GM19099 (cell line): ENCODE results near the gene NR1H4.

Experiments
- POLR2A ChIP-seq: IDR thresholded peaks from 3 replicates; pipeline ENCODE4 v1.6.1; 2011; ENCODE audit warnings: low read depth; ENCODE audit not compliant: insufficient read length; ENCODE audit errors: extremely low read depth

Gene NR1H4

DNA sequence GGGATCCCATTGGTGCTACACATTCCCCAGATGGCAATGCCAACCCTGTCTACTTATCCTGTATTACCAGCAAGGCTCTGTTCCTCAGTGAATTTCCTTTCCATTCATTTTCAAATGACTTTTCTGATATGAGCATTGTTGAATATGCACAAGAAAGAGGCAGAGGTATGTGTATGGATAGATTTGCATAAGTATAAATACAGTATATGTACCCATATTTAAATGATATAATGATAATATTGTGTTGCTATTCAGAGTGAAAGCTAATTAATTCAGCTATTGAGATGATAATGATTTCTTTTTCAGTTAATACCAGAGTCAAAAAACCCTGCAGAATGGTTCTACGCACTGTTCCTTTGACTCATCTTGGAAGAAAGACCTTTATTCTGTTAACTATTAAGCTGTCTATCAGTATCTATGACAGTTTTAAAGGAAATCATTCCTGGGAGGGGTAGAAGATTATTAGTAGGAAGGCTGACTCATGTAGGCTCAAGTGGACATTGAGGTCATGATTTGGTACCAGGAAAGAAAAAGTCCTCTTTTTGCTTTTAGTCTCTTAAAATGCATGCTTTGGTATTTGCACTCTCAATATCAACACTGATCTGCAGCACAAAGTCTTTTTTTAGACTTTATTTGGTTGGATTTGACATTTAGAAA is 54.9 kb downstream of the NR1H4 start:
- no peak for TF ChIP-seq POLR2A

- TF ChIP-seq POLR2A, result no peak
Measured at GRCh38 chr12:100529756-100530350, 56.2 kb downstream of the NR1H4 start.

DNA sequence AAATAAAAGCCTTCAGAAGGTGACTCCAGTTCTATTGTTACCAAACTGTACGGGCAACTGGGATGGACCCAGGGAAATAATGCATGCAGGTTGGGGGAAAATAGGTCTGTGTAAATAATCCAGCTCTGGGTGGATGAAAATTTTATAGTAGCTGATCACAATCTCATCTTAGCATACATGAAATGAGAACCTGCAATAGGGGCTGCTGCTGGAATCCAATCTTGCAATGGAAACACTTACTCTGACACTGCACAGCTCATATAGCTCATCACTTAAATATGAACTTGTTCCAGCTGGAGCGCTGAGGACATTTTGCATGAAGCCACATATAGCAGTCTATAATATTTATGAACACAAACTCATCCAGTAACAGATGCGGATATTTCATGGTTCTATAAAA is 59.7 kb downstream of the NR1H4 start:
- TF ChIP-seq POLR2A, result no peak

DNA sequence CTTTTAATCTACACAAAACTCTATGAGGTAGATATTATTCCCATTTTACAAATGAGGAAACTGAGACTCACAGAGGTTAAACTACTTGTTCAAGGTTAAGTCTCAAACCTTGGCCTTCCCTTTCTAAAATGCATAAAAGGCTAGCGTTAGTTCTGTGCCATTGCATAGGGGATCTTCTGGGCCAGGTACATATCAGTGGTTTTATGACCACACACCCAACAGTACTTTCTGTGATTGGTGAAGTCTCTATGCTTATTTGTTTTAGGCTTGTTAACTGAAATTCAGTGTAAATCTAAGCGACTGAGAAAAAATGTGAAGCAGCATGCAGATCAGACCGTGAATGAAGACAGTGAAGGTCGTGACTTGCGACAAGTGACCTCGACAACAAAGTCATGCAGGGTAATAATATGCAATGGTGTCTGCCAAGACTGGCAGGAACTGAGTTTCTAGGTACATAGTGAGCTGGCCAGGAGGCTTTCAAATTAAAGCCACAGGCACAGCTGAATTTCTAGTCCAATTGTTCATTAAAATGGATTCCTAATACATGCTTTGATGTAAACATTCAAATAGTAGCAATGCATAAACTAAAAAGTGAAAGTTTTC is 61.1 kb downstream of the NR1H4 start:
- TF ChIP-seq POLR2A, result no peak

DNA sequence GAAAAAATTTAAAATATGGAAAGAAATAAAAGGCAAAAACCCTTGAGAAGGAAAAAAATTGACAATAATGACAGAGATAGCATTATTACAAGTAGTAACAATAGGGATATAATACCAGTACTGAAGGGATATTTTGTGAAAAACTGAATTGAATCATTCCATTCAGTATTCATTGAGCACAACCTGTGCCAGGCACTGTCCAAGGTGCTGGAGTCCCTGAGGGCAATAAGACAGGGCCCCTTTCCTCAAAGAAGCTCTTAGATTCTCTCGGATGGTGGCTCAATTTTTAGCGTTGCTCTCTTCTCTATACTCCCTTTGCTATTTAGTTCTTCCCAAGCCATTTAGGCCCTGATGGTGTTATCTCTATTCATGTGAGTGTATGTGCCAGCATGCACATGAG is 65.5 kb downstream of the NR1H4 start:
- no peak for TF ChIP-seq POLR2A

DNA sequence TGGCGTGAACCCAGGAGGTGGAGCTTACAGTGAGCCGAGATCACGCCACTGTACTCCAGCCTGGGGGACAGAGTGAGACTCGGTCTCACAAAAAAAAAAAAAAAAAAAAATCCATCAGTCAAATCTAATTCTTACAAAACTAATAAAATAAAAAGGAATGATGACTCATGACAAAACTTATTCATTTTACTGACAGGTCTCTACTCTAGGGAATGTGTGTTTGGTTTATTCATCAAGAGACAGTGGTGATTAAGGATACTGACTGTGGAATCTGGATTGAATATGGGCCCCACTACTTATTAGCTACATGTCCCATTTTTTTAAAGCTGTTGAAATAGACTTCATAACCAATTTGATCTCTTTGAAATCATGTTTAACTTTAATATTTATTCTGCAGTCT is 70.5 kb downstream of the NR1H4 start:
- TF ChIP-seq POLR2A, result no peak

DNA sequence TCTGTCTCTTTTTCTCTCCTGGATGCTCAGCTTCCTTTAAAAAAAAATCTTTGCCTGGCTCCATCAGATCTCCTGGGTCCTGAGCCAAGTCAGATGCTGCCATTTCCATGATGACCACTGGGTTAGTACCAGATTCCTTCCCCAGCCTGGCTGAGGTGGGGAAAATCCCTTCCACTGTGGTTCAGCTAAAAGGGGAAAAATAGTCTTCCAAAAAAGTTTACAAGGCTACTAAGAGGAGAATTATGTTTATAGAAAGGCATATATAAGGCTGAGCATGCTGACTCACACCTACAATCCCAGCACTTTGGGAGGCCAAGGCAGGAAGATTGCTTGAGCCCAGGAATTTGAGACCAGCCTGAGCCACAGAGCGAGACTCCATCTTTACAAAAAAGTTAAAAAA is 71.4 kb downstream of the NR1H4 start:
- no peak for TF ChIP-seq POLR2A

DNA sequence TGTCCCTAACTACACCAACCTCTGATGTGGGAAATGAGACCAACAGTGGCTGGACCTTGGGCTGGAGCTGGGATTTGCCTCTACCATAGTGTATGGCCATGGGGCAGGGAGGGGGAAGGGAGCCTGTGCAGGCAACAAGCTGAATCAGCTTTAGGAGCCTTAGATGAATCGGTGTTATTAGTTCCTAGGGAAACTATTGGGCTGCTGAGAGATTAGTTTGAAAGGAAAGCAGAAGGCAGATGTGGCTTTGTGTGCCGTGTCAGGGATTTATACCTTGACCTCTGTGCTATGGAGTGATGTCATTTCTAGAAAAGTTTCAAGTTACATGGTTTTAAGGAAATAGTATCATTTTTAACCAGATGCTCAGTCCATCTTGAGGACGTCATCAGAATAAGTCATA is 80.3 kb downstream of the NR1H4 start:
- TF ChIP-seq POLR2A, result no peak

GRCh38 chr12:100554608-100555077 is 81.0 kb downstream of the NR1H4 start:
- no peak for TF ChIP-seq POLR2A

DNA sequence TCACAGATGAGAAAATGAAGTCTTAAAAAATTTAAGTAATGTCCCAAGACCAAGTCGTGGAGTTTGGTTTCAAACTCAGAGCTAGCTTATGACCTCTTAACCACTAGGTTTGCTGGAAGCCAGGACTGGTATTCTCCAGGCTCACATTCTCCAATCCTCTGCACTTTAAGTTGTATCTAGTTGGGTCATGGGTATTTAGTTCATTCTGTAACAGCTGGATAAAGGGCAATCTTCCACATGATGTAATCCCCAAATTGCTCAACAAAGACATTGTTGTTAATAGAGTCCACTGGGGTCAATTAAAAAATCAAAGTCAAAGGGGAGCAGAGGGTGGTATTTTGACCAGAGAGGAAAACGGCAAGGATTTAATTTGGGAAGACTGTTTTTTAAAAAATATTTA is 82.1 kb downstream of the NR1H4 start:
- TF ChIP-seq POLR2A, result no peak

DNA sequence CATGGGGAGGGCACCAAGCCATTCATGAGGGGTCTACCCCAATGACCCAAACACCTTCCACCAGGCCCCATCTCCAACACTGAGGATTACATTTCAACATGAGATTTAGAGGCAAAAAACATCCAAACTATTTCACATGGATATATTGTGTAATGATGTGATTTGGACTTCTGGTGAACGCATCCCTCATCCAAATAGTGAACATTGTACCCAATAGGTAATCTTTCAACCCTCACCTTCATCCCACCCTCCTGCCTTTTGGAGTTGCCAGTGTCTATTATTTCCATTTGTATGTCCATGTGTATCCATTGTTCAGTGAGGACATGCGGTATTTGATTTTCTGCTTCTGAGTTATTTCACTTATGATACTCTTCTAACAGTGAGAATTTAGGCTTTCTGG is 83.7 kb downstream of the NR1H4 start:
- TF ChIP-seq POLR2A, result no peak

DNA sequence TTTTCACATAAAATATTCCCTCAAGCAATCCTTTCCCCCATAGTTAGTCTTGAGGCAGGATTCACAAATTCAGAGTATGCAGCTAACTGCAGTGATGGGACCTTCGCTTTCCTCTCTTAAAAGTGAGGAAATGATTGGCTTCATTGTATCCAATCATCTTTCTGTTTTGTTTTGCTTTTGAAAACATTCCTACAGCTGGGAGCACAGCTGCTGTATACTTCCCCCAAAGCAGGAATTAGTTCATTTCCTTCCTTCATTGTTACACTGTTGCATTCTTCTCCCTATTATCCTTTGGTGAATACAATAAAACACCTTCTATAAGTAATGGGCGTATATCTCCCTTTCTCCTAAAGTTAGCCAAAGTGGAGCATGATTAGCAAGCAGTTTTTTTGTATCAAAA is 90.4 kb downstream of the NR1H4 start:
- TF ChIP-seq POLR2A, result no peak

GRCh38 chr12:100564905-100565467 is 91.3 kb downstream of the NR1H4 start:
- TF ChIP-seq POLR2A, result no peak

- TF ChIP-seq POLR2A, result no peak
Measured at GRCh38 chr12:100565987-100566545, 92.4 kb downstream of the NR1H4 start.

DNA sequence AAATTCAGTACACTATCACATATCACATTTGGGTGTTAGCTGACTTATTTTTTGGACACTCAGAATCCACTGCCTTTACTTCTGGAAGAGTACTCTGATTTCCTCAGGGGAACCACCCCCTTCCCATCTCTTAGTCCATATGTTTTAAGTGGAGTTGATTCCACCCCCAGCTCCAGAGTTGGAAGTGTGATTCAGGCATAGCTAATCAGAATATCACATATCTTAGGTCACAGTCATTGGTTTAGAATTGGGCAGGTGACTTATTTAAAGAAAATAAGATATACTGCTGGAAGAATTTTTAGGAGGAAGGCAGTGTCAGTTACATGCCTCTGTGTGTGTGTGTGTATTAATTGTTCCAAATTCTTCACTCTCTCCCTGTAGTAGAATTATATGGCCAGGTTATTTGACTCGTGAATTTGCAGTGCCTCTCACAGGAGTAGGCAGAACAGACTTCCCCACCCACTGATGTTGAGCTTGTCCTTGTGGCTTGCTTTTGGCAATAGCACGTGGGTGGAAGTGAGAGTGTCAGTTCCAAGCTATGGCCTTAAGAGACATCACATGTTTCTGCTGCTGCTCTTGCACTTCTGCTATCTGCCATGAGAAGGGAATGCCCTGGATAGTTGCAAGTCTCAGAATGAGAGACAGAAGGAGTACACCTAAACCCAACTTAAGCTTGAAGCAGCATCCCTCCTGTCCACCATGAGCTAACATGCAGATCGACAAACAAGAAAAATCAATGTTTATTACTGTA is 93.4 kb downstream of the NR1H4 start:
- TF ChIP-seq POLR2A, result no peak
